GM13977 (cell line): ENCODE data around the gene ZFR2.

Source experiments
- DNase-seq: peaks from one replicate; pipeline ENCODE4 v3.0.0; 2012; ENCODE audit warnings: low spot score
- CTCF ChIP-seq: IDR thresholded peaks from 2 replicates; pipeline ENCODE4 v1.5.1; 2012; ENCODE audit warnings: mild to moderate bottlenecking, control low read depth; ENCODE audit not compliant: insufficient read depth; ENCODE audit errors: extremely low read depth, missing control alignments
- in situ Hi-C: fragments of 300-500 bp; cut with MboI; formaldehyde crosslinking; loops from one replicate; pipeline ENCODE4 v1.12.0; 2022; ENCODE audit warnings: low sequenced_read_pairs, low pct_unique_long_range_greater_than_20kb, mixed read lengths, inconsistent platforms; ENCODE audit not compliant: unreplicated experiment

ZFR2 gene

GRCh38 chr19:3810708-3811355, 58.0 kb downstream of the ZFR2 start:
- DNase-seq, result no peak
- no peak for TF ChIP-seq CTCF
- in situ Hi-C loops, result no loop called here

- TF ChIP-seq CTCF, result no peak
- in situ Hi-C loops, result no loop called here
- DNase-seq, result peak; percentile 75
Observed at GRCh38 chr19:3809881-3810707, 58.7 kb downstream of the ZFR2 start.

GRCh38 chr19:3808420-3809143, 60.3 kb downstream of the ZFR2 start:
- TF ChIP-seq CTCF, result no peak
- in situ Hi-C loops, result no loop called here
- DNase-seq, result no peak

- in situ Hi-C loops, result no loop called here
- no peak for DNase-seq
- no peak for TF ChIP-seq CTCF
Observed at GRCh38 chr19:3807574-3808354, 61.1 kb downstream of the ZFR2 start.

GRCh38 chr19:3807131-3807480, 61.7 kb downstream of the ZFR2 start:
- no peak for TF ChIP-seq CTCF
- in situ Hi-C loops, result no loop called here
- DNase-seq, result no peak

- in situ Hi-C loops, result no loop called here
- DNase-seq, result no peak
- no peak for TF ChIP-seq CTCF
Observed at GRCh38 chr19:3805859-3806258, 63.0 kb downstream of the ZFR2 start.
